Measurements from ENCODE around the gene IL17C.
"Not testable (repeated sequence)": the region's sequence is repeated elsewhere in the genome, so short reads cannot be mapped to it uniquely, and the experiment has no call there.

IL17C gene

DNA sequence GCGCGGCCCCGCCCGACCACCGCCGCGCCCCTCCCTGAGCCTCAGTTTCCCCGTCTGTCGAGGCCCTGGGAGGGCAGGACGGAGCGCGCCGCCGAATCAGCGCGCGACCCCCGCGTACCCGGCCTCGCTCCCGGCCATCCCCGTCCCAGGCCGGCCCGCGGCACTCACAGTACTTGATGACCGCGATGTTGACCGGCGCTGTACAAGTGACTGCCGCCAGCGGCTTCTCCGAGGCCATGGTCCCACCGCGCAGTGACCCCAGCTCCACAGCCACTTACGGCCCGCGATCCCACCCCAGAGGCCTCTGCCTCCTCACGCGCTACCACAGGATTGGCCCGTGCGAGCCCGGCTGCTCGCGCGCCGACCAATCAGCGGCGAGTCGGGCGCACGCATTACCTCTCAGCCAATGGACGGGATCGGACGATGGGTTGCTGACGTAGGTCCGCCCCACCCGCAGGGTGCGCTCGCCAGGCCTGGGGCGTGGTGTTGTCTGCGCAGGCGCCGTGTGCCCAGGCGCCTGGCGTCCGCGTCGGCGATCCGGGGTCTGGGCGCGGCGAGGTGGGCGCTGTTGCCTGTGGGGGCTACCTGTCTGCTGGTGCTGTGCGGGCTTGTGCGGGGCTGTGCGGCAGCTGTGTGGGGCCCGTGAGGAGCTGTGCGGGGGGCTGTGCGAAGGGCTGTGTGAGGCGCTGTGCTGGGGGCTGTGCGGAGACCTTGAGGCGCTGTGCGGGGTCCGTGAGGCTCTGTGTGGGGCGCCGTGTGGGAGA, 24.7 kb downstream of the IL17C start, which contains the start of gene MVD:
Gene MVD (minus strand): TSS at position 249 of the 764 bp plus-strand sequence. CDS start 11 bp downstream, at position 238.
- DNase-seq = peak; percentile 94

DNA sequence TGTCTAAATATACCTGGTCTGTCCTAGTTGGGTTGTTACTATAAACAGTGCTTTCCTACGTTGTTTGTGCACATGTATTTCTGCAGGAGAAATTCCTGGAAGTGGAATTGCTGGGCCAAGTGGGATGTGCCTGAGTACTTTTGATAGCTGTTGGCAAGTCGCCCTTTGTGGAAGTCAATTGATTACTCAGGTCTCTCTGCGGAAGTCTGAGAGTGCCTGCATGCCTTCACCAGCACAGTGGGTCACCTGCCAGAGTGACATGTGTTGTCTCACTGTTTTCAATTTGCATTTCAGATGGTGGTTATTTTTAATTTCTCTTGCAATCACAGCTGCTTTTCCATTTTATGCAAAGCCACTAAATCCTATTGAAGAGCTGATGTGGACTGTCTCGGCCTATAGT, 26.8 kb downstream of the IL17C start:
- no peak for DNase-seq

DNA sequence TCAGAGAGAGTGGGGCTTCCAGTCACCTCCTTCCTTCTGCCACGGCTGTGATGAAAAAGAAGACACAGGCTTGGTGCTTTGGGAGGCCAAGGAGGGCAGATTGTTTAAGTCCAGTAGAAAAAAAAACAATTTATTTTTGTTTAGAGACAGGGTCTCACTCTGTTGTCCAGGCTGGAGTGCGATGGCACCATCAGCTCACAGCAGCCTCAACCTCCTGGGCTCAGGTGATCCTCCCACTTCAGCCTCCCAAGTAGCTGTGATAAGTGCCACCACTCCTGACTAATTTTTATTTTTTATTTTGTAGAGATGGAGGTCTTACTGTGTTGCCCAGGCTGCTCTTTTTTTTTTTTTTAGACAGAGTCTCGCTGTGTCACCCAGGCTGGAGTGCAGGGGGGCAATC, 27.2 kb downstream of the IL17C start:
- DNase-seq = no peak

DNA sequence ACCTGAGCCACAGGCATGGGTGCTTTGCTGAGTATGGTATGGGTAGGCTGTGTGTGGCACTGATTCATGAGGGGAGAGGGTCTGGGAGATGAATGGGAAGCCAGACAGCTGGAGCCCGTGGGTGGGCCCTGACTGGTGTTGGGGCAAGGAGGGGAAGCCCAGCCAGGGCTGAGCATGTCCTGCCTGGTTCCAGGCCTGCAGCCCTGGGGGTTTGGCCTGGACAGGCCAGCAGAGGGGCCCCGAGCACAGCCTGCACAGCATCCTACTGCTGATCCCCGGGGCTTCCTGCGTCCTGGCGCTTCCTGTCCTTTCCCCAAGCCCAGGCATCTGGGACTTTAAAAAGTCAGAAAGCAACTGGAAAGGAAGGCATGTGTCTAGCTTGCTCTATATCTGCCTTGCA, 29.1 kb downstream of the IL17C start:
- no peak for DNase-seq

DNA sequence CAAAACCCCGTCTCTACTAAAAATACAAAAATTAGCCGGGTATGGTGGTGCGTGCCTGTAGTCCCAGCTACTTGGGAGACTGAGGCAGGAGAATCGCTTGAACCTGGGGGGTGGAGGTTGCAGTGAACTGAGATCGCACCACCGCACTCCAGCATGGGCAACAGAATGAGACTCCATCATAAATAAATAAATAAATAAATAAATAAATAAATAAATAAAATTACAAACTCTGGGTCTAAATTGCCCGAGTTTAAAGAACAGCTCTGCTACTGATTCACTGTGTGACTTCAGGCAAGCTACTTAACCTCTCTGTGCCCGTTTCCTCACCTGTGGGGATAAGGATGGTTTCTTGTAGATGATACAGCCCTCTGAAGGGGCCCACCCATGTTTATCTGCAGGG, 31.1 kb downstream of the IL17C start:
- not testable (repeated sequence) for DNase-seq

DNA sequence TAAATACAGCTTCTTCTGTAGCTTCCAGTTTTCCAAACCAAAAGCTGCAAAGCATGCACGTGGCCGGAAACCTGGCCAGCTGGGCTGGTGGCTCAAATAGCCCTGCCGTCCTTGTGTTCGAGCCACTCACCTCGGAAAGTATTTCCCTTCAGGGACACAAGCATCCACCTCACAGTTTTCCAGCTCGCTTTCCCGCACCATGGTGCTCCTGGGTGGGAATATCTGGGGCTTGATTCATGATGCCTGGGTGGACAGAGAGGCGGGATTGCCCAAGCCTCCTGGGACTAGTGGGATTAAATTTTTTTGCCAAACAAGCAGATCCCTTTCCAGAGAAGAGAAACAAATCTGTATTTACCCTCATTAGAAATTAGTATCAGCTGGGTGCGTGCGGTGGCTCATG, 31.6 kb downstream of the IL17C start:
- DNase-seq = no peak

DNA sequence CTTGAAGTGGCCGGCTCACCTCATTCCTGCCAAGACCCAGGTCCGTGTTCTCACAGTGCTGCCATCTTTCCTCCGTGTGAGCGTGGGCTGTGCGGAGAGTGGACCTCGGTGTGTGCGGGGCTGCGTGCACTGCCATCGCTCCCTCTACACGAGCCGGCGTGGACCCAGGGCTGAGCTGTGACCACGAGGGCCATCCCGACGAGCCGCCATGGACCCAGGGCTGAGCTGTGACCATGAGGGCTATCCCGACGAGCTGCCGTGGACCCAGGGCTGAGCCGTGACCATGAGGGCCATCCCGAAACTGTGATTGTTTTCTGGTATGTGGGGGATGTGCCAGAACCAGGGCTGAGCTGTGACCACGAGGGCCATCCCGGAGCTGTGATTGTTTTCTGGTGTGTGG, 33.4 kb downstream of the IL17C start:
- no peak for DNase-seq

DNA sequence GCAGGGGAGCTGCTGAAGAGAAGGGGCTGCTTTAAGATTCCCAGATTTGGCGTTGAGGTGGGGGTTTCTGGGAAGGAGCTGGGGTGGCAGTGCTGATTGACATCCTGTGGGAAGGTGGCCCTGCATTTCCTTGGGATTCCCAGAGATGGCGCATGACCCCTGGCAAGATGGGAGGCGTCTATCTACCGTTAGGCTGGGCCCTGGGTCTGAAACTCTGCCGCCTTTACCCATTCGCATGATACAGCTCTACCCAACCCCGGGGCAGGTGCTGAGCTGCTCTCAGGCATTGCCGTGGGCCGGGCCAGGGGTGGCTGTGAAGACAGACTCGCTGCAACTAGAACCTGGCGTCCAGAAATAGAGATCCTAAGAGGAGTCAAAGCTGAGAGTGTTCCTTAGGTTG, 34.4 kb downstream of the IL17C start:
- DNase-seq = no peak

DNA sequence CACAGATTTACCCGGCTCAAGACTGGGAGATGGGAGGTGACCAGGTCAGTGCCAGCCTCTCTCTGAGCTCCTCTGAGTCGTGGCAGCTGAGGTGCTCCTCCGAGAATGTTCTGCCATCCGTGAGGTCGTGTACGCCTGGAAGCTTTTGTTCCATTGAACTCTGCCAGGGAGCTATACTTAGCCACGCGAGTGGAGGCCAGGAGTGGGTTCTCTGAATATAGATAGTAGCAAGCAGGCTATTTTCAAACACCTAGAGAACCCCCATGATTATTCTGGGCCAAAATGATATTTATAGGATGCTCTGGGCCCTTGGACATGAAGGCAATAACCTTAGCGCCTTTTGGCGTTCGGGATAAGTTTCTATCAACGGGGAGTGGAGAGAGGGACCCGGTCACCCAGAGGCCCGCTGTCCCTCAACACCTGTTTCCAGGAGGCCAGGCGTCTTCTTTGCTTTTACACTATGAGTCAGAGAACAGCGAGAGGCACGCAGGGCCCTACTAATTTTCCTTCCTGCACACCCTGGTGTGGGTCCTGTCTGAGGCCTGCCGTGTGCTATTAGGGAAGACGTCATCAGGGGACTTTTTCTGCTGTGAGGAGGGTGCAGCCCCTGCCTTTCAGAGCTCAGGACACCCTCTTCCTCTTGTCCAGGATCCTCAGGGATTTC, 35.5 kb downstream of the IL17C start:
- DNase-seq = no peak

DNA sequence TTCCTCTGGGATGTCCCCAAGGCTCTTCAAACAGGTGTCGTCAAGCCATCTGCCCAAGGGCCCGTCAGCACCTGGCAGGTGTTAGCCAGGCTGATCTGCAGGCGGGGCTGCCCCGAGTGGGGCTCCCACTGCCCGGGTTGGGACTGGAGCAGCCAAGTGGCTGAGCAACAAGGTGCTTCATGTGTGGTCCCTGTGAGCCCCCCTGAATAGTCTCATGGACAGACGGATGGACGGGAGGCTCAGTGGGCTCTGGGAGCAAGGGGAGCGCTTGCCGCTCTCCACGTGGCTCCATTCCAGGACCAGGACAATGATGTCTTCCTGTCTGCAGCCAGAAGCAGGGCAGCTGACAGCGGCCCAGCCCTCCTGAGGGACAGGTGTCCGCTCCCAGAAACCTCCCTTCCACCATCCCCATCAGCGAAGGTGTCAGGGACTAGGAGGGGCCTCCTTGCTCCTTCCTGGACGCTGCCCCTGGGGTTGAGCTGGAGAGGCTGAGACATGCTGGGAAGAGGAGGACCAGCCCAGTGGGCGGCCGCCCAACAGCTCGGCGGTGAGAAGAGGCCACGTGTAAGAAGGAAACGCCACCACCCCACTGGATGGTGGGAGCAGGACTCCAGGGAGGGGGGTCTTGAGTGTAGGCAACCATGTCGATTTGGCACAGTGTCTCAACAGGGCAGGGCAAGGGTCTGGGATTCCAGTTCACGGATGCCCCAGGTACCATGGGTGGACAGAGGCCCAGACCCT, 38.3 kb downstream of the IL17C start:
- DNase-seq = no peak

DNA sequence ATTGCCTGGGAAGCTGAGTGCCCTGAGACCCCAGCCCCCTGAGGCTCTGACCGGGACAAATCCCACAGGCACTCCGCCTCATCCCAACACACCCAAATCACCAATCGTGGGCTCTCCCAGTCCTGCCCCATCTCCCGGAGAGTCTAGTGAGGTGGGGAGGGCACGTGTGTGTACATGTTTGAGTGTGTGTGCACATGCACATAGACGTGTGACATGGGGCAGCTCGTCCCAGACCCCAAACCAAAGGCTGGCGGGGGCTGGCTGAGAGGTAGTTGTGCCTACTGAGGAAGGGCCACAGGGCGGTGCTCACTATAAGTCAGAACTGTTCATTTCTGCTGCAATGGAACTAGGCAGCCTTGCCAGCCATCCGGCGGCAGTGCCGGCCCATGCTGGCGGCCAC, 39.3 kb downstream of the IL17C start:
- DNase-seq = no peak

DNA sequence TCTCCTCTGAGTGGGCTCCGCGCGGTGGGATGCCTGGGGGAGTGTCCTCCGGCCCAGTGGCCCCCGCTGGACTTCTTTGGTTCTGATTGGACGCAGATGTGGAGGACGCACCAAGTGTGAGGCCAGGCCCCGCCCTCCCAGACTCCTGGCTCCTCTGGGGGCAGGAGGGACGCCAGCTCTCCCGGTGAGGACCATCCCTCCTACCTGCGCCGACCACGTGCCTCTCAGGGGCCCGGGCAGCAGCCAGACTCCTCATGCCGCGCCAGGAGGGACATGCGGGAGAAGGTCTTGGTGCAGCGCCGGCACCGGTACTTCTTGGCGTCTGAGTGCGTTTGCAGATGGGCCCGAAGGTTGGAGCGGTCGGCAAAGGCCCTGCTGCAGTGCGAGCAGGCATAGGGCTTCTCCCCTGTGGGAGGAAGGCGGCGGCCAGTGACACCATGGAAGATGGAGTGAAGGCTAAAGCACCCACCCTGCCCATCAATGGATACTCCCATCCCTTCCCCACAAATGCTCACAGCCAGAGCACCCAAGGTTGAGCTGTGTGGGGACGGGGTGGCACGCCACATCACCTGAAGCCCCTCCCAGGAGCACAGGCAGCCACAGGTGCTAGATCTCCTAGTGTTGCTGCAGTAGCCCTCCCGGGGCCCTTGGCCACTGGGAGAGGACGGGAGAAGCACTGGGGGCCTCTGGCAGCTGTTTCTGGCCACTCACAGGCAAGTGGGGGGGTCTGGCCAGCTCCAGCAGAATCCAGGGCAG, 40.0 kb downstream of the IL17C start:
- DNase-seq = no peak

DNA sequence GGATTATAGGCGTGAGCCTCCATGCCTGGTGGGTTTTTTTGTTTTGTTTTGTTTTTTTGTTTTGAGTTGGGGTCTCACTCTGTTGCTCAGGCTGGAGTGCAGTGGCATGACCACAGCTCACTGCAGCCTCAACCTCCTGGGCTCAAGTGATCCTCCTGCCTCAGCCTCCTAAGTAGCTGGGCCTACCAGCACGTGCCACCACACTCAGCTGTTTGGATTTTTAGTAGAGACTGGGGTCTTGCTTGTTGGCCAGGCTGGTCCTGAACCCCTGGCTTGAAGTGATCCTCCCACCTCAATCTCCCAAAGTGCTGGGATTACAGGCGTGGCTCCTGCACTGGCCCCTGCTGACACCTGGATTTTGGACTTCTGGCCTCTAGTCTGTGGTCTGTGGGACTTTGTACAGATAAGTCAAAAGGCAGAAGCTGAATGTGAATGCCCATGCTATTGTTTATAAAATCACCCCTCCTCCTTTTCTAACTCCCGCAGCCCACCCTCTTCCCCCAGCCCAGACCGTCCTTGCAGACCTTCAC, 42.2 kb downstream of the IL17C start:
- DNase-seq = no peak

DNA sequence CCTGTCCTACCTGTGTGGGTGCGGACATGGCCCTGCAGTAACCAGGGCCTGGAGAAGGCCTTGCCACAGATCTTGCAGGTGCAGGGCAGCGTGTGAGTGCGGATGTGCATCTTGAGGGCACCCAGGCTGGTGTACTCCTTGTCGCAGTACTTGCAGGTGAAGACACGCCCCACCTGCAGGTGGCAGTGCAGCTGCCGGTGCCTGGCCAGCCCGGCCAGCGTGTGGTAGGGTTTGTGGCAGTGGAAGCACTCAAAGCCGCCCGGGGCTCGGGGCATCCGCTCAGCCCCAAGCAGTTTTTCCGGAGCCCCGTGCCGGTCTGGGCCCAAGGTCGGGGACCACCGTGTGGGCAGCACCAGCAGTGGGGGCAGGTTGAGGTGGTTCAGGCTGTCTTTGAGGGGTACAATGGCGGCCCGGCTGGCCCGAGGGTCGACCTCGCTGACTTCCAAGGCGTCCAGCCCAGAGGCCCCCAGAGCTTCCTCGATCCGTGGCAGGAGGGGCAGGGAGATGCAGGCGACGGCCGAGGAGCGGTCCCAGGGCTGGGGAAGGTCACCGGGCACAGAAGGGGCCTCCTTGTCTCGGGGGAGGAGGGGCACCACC, 42.8 kb downstream of the IL17C start:
- DNase-seq = peak; percentile 41

DNA sequence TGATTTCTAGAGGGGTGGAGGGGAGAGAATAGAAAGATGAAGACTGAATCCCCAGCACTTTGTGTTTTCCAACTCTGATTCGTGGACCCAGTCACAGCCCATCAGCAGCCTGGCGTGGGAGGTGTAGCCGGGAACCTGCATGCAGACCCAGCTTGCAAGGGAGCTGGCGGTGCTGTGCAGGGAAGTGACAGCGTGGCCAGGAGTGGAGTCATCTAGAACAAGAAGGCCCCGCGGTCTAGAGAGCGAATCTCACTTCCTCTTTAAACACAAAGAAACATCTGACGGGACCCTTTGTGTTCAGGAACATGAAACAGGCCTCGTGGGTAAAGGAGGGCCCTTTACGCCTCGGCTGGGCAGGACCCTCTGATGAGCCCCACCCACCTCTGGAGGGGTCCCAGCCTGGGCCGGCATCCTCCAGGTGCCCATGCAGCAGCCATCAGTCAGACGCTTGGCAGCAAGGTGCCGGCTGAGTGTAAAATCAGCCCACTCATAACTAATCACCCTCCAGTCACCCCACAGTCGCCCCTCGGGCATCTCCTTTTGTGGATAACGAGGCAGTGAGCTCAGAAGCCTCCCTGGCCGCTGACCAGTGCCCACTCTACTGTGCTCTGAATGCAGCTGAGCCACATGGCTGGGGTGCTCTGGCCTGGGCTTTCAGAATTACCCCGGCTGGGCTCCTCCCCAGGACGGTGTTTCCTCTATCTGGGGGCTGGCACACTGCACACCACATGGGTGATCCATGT, 43.5 kb downstream of the IL17C start:
- DNase-seq = peak; percentile 64

DNA sequence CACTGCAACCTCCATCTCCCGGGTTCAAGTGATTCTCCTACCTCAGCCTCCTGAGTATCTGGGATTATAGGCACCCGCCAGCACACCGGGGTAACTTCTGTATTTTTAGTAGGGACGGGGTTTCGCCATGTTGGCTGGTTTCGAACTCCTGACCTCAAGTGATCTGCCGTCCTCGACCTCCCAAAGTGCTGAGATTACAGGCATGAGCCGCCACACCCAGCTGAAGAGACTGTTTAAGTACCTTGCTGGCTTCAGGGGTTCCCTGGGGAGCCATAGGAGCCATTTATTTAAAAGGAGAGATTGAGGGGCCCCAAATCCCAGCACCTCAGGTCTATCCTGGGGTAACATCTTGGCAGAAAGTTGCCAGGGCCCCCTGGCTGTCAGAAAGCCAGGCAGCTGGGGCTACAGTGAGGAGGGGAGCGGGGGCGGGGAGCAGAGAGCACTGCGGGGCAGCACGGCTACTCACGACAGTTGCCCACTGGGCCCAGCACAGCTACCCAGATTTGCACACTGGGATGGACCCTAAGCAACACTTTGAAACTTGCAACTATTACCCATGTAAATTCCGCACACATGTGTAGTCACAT, 46.3 kb downstream of the IL17C start:
- DNase-seq = no peak

DNA sequence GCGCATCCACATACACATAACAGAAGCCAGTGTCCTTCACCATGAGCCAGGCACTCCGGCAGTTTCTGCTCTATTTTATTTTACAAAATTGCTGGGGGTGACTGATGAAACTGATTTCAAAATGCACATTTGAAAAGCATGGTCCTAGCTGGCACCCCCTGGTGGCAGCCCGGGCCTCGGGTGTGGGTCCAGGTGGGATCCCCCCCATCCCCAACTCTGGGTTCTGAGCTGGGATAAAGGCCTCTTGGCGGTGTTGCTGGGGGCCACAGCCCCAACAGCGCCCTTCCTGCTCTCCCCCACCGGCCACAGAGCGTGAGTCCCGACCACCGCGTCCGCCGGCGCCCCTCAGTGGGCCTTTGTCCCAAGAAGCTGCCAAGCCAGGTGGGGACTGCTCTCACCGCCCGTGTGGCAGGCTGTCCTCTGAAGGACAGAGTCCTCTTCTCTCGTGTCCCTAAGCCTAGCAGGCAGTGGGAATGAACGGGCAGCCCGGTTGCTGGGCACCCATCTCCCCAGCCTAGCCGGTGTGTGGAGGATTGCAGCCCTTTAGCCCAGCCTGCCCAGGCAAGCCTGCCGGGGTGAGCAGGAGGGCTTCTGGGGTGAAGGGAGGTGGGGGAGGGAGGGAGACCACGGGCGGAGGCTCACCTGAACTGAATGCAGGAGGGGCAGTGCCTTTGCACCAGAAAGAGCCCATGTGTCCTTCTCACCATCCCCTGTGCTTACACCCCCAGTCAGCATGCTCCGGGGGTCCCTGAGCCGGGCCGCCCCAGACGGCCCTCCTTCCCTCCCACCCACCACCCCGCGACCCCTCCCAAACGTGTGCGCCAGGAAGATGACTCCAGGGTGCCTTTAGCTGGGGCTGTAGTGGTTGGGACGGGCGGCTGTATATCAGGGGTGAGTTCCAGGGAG, 47.0 kb downstream of the IL17C start:
- DNase-seq = peak; percentile 67

DNA sequence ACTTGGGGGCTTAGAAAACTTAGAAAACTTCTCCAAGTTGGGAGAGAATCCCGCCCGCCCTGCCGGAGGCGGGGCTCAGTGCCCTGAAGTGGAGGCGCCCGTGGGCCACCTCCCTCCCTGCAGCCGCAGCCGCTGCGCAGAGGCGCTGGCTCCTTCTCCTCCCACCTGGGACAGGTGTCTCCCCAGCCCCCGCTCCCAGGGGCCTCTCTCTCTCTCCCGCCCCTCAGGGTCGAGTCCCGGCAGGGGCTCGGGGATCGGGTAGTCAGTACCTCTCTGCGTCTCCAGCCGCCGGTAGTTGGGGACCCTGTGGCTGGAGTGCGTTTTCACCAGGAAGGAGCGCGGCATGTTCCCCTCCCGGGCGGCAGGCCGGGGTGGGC, 47.7 kb downstream of the IL17C start:
- no peak for DNase-seq

DNA sequence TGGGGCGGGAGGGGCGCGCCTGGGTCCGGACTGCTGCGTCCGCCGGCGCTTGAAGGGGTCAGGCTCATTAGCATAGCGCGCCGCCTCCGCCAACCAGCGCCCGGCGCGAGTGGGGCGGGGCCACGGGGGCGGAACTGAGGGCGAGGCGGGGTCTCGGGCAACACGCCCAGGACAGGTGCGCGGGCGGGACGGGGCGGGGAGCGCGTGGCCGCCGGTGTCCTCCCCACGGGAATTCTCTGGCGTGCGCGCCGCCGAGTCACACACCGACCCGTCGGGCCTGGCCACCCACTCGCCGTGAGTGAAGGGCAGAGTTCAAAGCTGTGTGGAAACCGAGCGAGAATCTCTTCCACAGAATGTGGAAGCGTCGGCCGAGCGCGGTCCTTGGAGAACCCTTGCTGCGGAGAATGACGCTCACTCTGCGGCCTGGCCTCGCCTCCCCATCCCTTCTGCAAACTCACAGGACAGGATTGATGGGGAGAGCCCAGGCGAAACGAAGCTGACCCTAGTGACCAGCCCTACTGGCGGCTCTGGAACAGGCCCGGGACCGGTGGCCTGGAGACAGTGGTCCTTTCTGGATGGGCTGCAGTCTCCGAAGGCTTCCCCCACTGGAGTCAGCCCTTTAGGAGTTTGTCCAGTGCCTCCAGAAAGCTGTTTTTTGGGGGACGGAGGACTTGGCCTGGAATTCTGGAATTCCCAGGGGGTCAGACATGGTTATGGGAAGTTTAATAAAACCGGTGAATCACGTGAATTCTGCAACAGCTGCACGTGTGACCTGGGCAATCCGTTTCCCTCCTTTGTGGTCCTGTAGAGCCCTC, 48.3 kb downstream of the IL17C start, which contains the start of gene SNAI3:
Gene SNAI3 (minus strand): TSS at position 69 of the 815 bp plus-strand sequence. CDS start 101 bp downstream, outside the sequence.
- peak; percentile 82 for DNase-seq

Measured in activated gamma-delta T cell treated with Interleukin-2 at 50 U/mL for 16 hours (primary cell).